Umbilical cord (tissue), 2 donors: Measurements from ENCODE around the gene GPR176. TPM values are rescaled to one million over a fixed set of nuclear protein-coding genes. Genes with fewer than 3 reads are reported as not detected.

Experiments used
- DNase-seq: peaks from one replicate; pipeline ENCODE4 v3.0.0-alpha.2; 2015; ENCODE audit warnings: low spot score
- total RNA-seq: library from RNA; depleted of rRNA; stranded (reverse); fragments of >200 nt; gene quantifications from one replicate; pipeline ENCODE4 v1.2.3, GENCODE V29; 2014; ENCODE audit warnings: low replicate concordance; ENCODE audit not compliant: insufficient read depth

The GPR176 gene
- total RNA-seq, 1 donor from 2014 or later: 32.3 TPM

GRCh38 chr15:39807791-39808190, 112.3 kb downstream of the GPR176 start:
- DNase-seq: no peak

- DNase-seq: peak; percentile 27
Observed at GRCh38 chr15:39804026-39804425, 116.0 kb downstream of the GPR176 start.

GRCh38 chr15:39803016-39803415, 117.0 kb downstream of the GPR176 start:
- DNase-seq: no peak

GRCh38 chr15:39801641-39802309, 118.3 kb downstream of the GPR176 start:
- DNase-seq: no peak

- DNase-seq: no peak
Observed at GRCh38 chr15:39799552-39800011, 120.5 kb downstream of the GPR176 start.

GRCh38 chr15:39798382-39798781, 121.7 kb downstream of the GPR176 start:
- DNase-seq: no peak

- no peak for DNase-seq
Observed at GRCh38 chr15:39797407-39797806, 122.7 kb downstream of the GPR176 start.

- DNase-seq: no peak
Observed at GRCh38 chr15:39796601-39797000, 123.5 kb downstream of the GPR176 start.

GRCh38 chr15:39795486-39795885, 124.6 kb downstream of the GPR176 start:
- DNase-seq: no peak

GRCh38 chr15:39794954-39795353, 125.1 kb downstream of the GPR176 start:
- no peak for DNase-seq

GRCh38 chr15:39793923-39794322, 126.1 kb downstream of the GPR176 start:
- DNase-seq: no peak

GRCh38 chr15:39792844-39793335, 127.2 kb downstream of the GPR176 start:
- DNase-seq: no peak

GRCh38 chr15:39792025-39792843, 127.8 kb downstream of the GPR176 start:
- no peak for DNase-seq

- no peak for DNase-seq
Observed at GRCh38 chr15:39789736-39790135, 130.3 kb downstream of the GPR176 start.

GRCh38 chr15:39788800-39789565, 131.1 kb downstream of the GPR176 start:
- DNase-seq: no peak

- no peak for DNase-seq
Observed at GRCh38 chr15:39788108-39788507, 132.0 kb downstream of the GPR176 start.

GRCh38 chr15:39787479-39787878, 132.6 kb downstream of the GPR176 start:
- DNase-seq: no peak

- DNase-seq: peak; percentile 71
Observed at GRCh38 chr15:39786447-39787056, 133.5 kb downstream of the GPR176 start.

- no peak for DNase-seq
Observed at GRCh38 chr15:39785841-39786240, 134.2 kb downstream of the GPR176 start.

- no peak for DNase-seq
Observed at GRCh38 chr15:39785139-39785538, 134.9 kb downstream of the GPR176 start.

- no peak for DNase-seq
Observed at GRCh38 chr15:39784638-39785037, 135.4 kb downstream of the GPR176 start.

GRCh38 chr15:39784125-39784524, 135.9 kb downstream of the GPR176 start:
- no peak for DNase-seq
